ENCODE results near the gene SMAD5. TPM values are rescaled to one million over a fixed set of nuclear protein-coding genes. Genes with fewer than 3 reads are reported as not detected.

The SMAD5 gene
- total RNA-seq, 1 donor from 2014 or later: 32.9 TPM

GRCh38 chr5:136094189-136094912, 38.3 kb upstream of the SMAD5 start:
- H3K4me3 ChIP-seq (ENCODE audit: low read depth, low read length): no peak overlapping the region
- no peak for DNase-seq (ENCODE audit: low read depth)
- TF ChIP-seq CTCF (conservative IDR thresholded peaks at IDR 0.05; ENCODE audit: low read depth, low read length): no peak

- no peak overlapping the region for H3K4me3 ChIP-seq (ENCODE audit: low read depth, low read length)
- no peak for DNase-seq (ENCODE audit: low read depth)
- no peak for TF ChIP-seq CTCF (conservative IDR thresholded peaks at IDR 0.05; ENCODE audit: low read depth, low read length)
Measured at GRCh38 chr5:136094913-136095641, 37.6 kb upstream of the SMAD5 start.

- no peak overlapping the region for H3K4me3 ChIP-seq (ENCODE audit: low read depth, low read length)
- DNase-seq (ENCODE audit: low read depth): no peak
- no peak for TF ChIP-seq CTCF (conservative IDR thresholded peaks at IDR 0.05; ENCODE audit: low read depth, low read length)
Measured at GRCh38 chr5:136098176-136098575, 34.5 kb upstream of the SMAD5 start.

- TF ChIP-seq CTCF (conservative IDR thresholded peaks at IDR 0.05; ENCODE audit: low read depth, low read length): no peak
- DNase-seq (ENCODE audit: low read depth): no peak
- H3K4me3 ChIP-seq (ENCODE audit: low read depth, low read length): no peak overlapping the region
Measured at GRCh38 chr5:136099870-136100269, 32.8 kb upstream of the SMAD5 start.

- no peak for TF ChIP-seq CTCF (conservative IDR thresholded peaks at IDR 0.05; ENCODE audit: low read depth, low read length)
- no peak for DNase-seq (ENCODE audit: low read depth)
- H3K4me3 ChIP-seq (ENCODE audit: low read depth, low read length): no peak overlapping the region
Measured at GRCh38 chr5:136101884-136102283, 30.8 kb upstream of the SMAD5 start.

GRCh38 chr5:136103118-136103517, 29.5 kb upstream of the SMAD5 start:
- DNase-seq (ENCODE audit: low read depth): no peak

More at GRCh38 chr5:136103118-136103517, 29.5 kb upstream of the SMAD5 start:
- no peak for TF ChIP-seq CTCF (conservative IDR thresholded peaks at IDR 0.05; ENCODE audit: low read depth, low read length)
- H3K4me3 ChIP-seq (ENCODE audit: low read depth, low read length): no peak overlapping the region

Measured in epithelial cell of proximal tubule (primary cell).